Thyroid gland (tissue), 4 donors: ENCODE measurements around the gene PTPRE. TPM values are rescaled to one million over a fixed set of nuclear protein-coding genes. Genes with fewer than 3 reads are reported as not detected.
A peak's percentile ranks its signal among the peaks of the same experiment; 100 is the strongest.

Experiments used
- DNase-seq, 2 donors: peaks; one replicate each; pipeline ENCODE4 v3.0.0-alpha.2; 2019
- H3K27ac ChIP-seq, 3 donors: fragments of 200-600 bp; sonication (generic); 1 replicate in 2 of 3; 2 replicates in 1 of 3; pipeline ENCODE4 v1.5.1; 2016 to 2019; ENCODE audit warnings: mild to moderate bottlenecking in 1 of 3, moderate library complexity in 1 of 3
- H3K27me3 ChIP-seq: fragments of 200-600 bp; sonication (generic); one replicate; pipeline ENCODE4 v1.5.1; 2019
- H3K36me3 ChIP-seq, 2 donors: fragments of 200-600 bp; sonication (generic); one replicate each; pipeline ENCODE4 v1.5.1; 2016 to 2019
- H3K4me1 ChIP-seq, 2 donors: fragments of 200-600 bp; sonication (generic); one replicate each; pipeline ENCODE4 v1.5.1; 2017 to 2019
- H3K4me3 ChIP-seq, 3 donors: fragments of 200-600 bp; sonication (generic); replicated peaks in 1 of 3; 1 replicate in 2 of 3; 2 replicates in 1 of 3; pipeline ENCODE4 v1.5.1; 2016; ENCODE audit warnings: mild to moderate bottlenecking in 1 of 3
- H3K9me3 ChIP-seq: fragments of 200-600 bp; sonication (generic); one replicate; pipeline ENCODE4 v1.5.1; 2017
- CTCF ChIP-seq, 6 experiments: fragments of 200-600 bp in 3 of 6; fragments of 450-650 bp in 3 of 6; sonication (generic) in 3 of 6; IDR thresholded peaks; one replicate each; pipeline ENCODE4 v1.5.1; 2016 to 2019; ENCODE audit warnings: antibody characterized with exemption in 6 of 6, mild to moderate bottlenecking in 2 of 6, inconsistent platforms in 1 of 6, moderate library complexity in 1 of 6
- POLR2A ChIP-seq, 2 donors: fragments of 450-650 bp; IDR thresholded peaks; one replicate each; pipeline ENCODE4 v1.6.1; 2017; ENCODE audit warnings: antibody characterized with exemption in 2 of 2, mild to moderate bottlenecking in 2 of 2, moderate library complexity in 1 of 2
- WGBS, 2 donors: methylation state at CpG; one replicate each; pipeline ENCODE4 v1.1.5; 2017; 5-methylcytosine and 5-hydroxymethylcytosine counted together
- intact Hi-C: fragments of 100-400 bp; cut with DNase I; formaldehyde crosslinking; loops from one replicate; pipeline ENCODE4 v1.15.1; 2023
- total RNA-seq, 4 donors: library from RNA; depleted of rRNA; stranded (reverse); fragments of >200 nt; gene quantifications; one replicate each; pipeline ENCODE4 v1.2.3, GENCODE V29; 2016

PTPRE gene
- total RNA-seq, 4 donors from 2014 or later: 16.8 to 25.0 (median 19.4) TPM

- Histone ChIP-seq H3K4me3 (no peak overlapping the region), H3K27me3 (no peaks in the 10 kb centered on the region), H3K36me3 (no peaks in the 10 kb centered on the region), H3K4me1 (peaks cover 9 to 24% of the 10 kb centered on the region in 2 donors), H3K27ac (no peak overlapping the region), H3K9me3 (no peaks in the 10 kb centered on the region)
- no peak for TF ChIP-seq CTCF (IDR thresholded peaks at IDR 0.05)
- TF ChIP-seq POLR2A (IDR thresholded peaks at IDR 0.05): no peak
- 85 to 87% methylated on average over 6 of the region's 6 CpGs for WGBS, 2 donors
- no peak for DNase-seq
- intact Hi-C loops: no loop called here
Observed at GRCh38 chr10:127995939-127996338, 89.0 kb downstream of the PTPRE start.

GRCh38 chr10:127996586-127996985, 89.7 kb downstream of the PTPRE start:
- Histone ChIP-seq H3K27ac (no peak overlapping the region), H3K27me3 (no peaks in the 10 kb centered on the region), H3K36me3 (no peaks in the 10 kb centered on the region), H3K9me3 (no peaks in the 10 kb centered on the region), H3K4me3 (no peak overlapping the region), H3K4me1 (peaks cover 3 to 17% of the 10 kb centered on the region in 2 donors)
- WGBS, 2 donors: 62 to 63% methylated on average over 5 of the region's 5 CpGs
- TF ChIP-seq CTCF (IDR thresholded peaks at IDR 0.05) (no peak), POLR2A (IDR thresholded peaks at IDR 0.05) (no peak)
- no peak for DNase-seq
- intact Hi-C loops: no loop called here

- Histone ChIP-seq H3K27me3 (no peaks in the 10 kb centered on the region), H3K36me3 (no peaks in the 10 kb centered on the region), H3K4me1 (peaks cover 0 to 10% of the 10 kb centered on the region in 2 donors), H3K4me3 (no peak overlapping the region), H3K9me3 (no peaks in the 10 kb centered on the region), H3K27ac (peak overlapping the region in 1 of 3 donors; percentile 46)
- whole genome bisulfite sequencing, 2 donors: 70 to 77% methylated on average over 4 of the region's 4 CpGs
- intact Hi-C loops: no loop called here
- no peak for DNase-seq
- TF ChIP-seq POLR2A (IDR thresholded peaks at IDR 0.05) (no peak), CTCF (IDR thresholded peaks at IDR 0.05) (no peak)
Observed at GRCh38 chr10:127997271-127997670, 90.4 kb downstream of the PTPRE start.

- peaks cover 0 to 9% of the 10 kb centered on the region in 2 donors for H3K4me1 ChIP-seq
- no peaks in the 10 kb centered on the region for H3K36me3 ChIP-seq
- no peaks in the 10 kb centered on the region for H3K9me3 ChIP-seq
- H3K27me3 ChIP-seq: no peaks in the 10 kb centered on the region
- WGBS, 2 donors: 70 to 71% methylated on average over 8 of the region's 8 CpGs
- no peak for TF ChIP-seq CTCF (IDR thresholded peaks at IDR 0.05)
- TF ChIP-seq POLR2A (IDR thresholded peaks at IDR 0.05): no peak
- no peak for DNase-seq
- intact Hi-C loops: no loop called here
- H3K4me3 ChIP-seq: no peak overlapping the region
- H3K27ac ChIP-seq: peak overlapping the region in 1 of 3 donors; percentile 46
Observed at GRCh38 chr10:127997937-127998336, 91.0 kb downstream of the PTPRE start.

GRCh38 chr10:127998501-127999144, 91.7 kb downstream of the PTPRE start:
- Histone ChIP-seq H3K27ac (no peak overlapping the region), H3K36me3 (no peaks in the 10 kb centered on the region), H3K9me3 (no peaks in the 10 kb centered on the region), H3K4me3 (no peak overlapping the region), H3K27me3 (no peaks in the 10 kb centered on the region), H3K4me1 (peaks cover 0 to 9% of the 10 kb centered on the region in 2 donors)
- intact Hi-C loops: no loop called here
- no peak for DNase-seq
- no peak for TF ChIP-seq CTCF (IDR thresholded peaks at IDR 0.05)
- 77 to 80% methylated on average over 17 of the region's 17 CpGs for WGBS, 2 donors
